ENCODE measurements around the gene SPR.

DNA sequence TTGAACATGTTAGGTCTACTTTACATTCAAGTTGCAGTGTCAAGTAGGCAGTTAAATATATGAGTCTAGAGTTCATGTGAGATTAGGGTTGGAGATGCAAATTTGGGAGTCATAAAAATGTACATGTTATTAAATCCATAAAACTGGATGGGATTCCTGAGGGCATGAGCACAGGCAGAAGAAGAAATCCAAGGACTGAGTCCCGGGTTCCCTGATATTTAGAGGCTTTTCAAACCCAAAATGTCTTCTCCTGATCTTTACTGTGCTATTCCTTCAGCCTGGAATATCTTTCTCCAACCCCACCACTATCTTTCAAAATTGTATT, 38.1 kb upstream of the SPR start:
- TF ChIP-seq CTCF (IDR thresholded peaks at IDR 0.05), result no peak
- TF ChIP-seq EP300 (IDR thresholded peaks at IDR 0.05; ENCODE audit: borderline replicate concordance in 1 of 2, low read depth in 1 of 2, low read length in 1 of 2), result no peak
- no peak for TF ChIP-seq SMC3 (IDR thresholded peaks at IDR 0.05; ENCODE audit: low read depth, low read length)
- TF ChIP-seq JUND (IDR thresholded peaks at IDR 0.05), result no peak
- no peak for TF ChIP-seq GABPA (IDR thresholded peaks at IDR 0.05; ENCODE audit: low read depth)
- no peak for TF ChIP-seq RAD21 (IDR thresholded peaks at IDR 0.05; ENCODE audit: low read length)
- no peak for TF ChIP-seq TEAD4 (IDR thresholded peaks at IDR 0.05; ENCODE audit: borderline replicate concordance, insufficient read depth)
